Measurements from ENCODE around the gene SKAP1.

DNA sequence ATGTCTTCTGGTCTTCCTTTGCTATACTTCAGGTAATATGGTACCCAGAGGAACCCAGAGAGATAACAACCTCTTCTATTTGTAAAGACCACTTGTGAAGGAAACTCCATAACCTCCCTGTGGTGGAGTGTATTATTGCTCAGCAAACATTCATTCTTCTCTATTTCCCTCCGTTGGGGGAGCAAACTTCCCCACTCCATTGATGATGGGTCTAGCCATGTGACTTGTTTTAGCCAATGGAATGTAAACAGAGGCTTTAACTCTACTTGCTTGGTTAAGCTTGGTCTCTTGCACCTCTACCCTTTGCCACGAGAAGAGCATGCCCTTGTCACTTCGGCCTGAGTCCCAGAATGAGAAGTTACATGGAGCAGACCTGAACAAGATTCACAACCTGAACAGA lies 30.0 kb upstream of the SKAP1 start:
- no peak for TF ChIP-seq RARB (CRISPR knock-in tag; IDR thresholded peaks at IDR 0.05)
- TF ChIP-seq BACH2 (CRISPR knock-in tag; IDR thresholded peaks at IDR 0.05; ENCODE audit: borderline replicate concordance) = no peak
- TF ChIP-seq, protein P1, sequence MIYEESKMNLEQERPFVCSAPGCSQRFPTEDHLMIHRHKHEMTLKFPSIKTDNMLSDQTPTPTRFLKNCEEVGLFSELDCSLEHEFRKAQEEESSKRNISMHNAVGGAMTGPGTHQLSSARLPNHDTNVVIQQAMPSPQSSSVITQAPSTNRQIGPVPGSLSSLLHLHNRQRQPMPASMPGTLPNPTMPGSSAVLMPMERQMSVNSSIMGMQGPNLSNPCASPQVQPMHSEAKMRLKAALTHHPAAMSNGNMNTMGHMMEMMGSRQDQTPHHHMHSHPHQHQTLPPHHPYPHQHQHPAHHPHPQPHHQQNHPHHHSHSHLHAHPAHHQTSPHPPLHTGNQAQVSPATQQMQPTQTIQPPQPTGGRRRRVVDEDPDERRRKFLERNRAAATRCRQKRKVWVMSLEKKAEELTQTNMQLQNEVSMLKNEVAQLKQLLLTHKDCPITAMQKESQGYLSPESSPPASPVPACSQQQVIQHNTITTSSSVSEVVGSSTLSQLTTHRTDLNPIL (CRISPR knock-in tag; IDR thresholded peaks at IDR 0.05; ENCODE audit: low read depth) = no peak
- TF ChIP-seq OSR1 (CRISPR knock-in tag; IDR thresholded peaks at IDR 0.05) = no peak
- TF ChIP-seq, protein P2, sequence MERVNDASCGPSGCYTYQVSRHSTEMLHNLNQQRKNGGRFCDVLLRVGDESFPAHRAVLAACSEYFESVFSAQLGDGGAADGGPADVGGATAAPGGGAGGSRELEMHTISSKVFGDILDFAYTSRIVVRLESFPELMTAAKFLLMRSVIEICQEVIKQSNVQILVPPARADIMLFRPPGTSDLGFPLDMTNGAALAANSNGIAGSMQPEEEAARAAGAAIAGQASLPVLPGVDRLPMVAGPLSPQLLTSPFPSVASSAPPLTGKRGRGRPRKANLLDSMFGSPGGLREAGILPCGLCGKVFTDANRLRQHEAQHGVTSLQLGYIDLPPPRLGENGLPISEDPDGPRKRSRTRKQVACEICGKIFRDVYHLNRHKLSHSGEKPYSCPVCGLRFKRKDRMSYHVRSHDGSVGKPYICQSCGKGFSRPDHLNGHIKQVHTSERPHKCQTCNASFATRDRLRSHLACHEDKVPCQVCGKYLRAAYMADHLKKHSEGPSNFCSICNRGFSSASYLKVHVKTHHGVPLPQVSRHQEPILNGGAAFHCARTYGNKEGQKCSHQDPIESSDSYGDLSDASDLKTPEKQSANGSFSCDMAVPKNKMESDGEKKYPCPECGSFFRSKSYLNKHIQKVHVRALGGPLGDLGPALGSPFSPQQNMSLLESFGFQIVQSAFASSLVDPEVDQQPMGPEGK (CRISPR knock-in tag; IDR thresholded peaks at IDR 0.05; ENCODE audit: borderline replicate concordance) = no peak
- TF ChIP-seq, protein P3, sequence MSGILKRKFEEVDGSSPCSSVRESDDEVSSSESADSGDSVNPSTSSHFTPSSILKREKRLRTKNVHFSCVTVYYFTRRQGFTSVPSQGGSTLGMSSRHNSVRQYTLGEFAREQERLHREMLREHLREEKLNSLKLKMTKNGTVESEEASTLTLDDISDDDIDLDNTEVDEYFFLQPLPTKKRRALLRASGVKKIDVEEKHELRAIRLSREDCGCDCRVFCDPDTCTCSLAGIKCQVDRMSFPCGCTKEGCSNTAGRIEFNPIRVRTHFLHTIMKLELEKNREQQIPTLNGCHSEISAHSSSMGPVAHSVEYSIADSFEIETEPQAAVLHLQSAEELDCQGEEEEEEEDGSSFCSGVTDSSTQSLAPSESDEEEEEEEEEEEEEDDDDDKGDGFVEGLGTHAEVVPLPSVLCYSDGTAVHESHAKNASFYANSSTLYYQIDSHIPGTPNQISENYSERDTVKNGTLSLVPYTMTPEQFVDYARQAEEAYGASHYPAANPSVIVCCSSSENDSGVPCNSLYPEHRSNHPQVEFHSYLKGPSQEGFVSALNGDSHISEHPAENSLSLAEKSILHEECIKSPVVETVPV (CRISPR knock-in tag; IDR thresholded peaks at IDR 0.05) = no peak
- TF ChIP-seq, protein P4, sequence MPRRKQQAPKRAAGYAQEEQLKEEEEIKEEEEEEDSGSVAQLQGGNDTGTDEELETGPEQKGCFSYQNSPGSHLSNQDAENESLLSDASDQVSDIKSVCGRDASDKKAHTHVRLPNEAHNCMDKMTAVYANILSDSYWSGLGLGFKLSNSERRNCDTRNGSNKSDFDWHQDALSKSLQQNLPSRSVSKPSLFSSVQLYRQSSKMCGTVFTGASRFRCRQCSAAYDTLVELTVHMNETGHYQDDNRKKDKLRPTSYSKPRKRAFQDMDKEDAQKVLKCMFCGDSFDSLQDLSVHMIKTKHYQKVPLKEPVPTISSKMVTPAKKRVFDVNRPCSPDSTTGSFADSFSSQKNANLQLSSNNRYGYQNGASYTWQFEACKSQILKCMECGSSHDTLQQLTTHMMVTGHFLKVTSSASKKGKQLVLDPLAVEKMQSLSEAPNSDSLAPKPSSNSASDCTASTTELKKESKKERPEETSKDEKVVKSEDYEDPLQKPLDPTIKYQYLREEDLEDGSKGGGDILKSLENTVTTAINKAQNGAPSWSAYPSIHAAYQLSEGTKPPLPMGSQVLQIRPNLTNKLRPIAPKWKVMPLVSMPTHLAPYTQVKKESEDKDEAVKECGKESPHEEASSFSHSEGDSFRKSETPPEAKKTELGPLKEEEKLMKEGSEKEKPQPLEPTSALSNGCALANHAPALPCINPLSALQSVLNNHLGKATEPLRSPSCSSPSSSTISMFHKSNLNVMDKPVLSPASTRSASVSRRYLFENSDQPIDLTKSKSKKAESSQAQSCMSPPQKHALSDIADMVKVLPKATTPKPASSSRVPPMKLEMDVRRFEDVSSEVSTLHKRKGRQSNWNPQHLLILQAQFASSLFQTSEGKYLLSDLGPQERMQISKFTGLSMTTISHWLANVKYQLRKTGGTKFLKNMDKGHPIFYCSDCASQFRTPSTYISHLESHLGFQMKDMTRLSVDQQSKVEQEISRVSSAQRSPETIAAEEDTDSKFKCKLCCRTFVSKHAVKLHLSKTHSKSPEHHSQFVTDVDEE (CRISPR knock-in tag; IDR thresholded peaks at IDR 0.05) = no peak
- TF ChIP-seq, protein P5, sequence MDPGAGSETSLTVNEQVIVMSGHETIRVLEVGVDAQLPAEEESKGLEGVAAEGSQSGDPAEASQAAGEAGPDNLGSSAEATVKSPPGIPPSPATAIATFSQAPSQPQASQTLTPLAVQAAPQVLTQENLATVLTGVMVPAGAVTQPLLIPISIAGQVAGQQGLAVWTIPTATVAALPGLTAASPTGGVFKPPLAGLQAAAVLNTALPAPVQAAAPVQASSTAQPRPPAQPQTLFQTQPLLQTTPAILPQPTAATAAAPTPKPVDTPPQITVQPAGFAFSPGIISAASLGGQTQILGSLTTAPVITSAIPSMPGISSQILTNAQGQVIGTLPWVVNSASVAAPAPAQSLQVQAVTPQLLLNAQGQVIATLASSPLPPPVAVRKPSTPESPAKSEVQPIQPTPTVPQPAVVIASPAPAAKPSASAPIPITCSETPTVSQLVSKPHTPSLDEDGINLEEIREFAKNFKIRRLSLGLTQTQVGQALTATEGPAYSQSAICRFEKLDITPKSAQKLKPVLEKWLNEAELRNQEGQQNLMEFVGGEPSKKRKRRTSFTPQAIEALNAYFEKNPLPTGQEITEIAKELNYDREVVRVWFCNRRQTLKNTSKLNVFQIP (CRISPR knock-in tag; IDR thresholded peaks at IDR 0.05; ENCODE audit: borderline replicate concordance, low read depth) = no peak
- no peak for TF ChIP-seq ARNTL (CRISPR knock-in tag; IDR thresholded peaks at IDR 0.05; ENCODE audit: borderline replicate concordance, low read depth)
- no peak for TF ChIP-seq ZFP3 (CRISPR knock-in tag; IDR thresholded peaks at IDR 0.05)
- TF ChIP-seq ZFP30 (CRISPR knock-in tag; IDR thresholded peaks at IDR 0.05) = no peak
- TF ChIP-seq GLIS3 (CRISPR knock-in tag; IDR thresholded peaks at IDR 0.05) = no peak
- no peak for TF ChIP-seq ZC3H10 (CRISPR knock-in tag; IDR thresholded peaks at IDR 0.05)

Data from SK-N-SH treated with all-trans-retinoic acid at 6 μM for 48 hours (cell line).